ENCODE data around the gene KLF2.

KLF2 gene

DNA sequence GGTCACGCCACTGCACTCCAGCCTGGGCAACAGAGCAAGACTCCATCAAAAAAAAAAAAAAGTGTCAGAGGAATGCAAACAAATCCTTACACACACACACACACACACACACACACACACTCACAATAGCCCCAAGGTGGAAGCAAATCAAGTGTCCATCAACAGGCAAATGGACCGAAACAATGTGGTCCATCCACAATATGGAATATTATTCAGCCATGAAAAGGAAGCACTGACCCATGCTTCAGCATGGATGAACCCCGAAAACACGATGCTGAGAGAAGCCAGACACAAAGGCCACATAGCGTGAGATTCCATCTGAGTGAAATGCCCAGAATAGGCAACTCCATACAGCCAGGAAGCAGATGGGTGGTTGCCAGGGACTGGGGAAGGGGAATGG is 16.5 kb upstream of the KLF2 start:
- DNase-seq (ENCODE audit: low read depth in 3 of 3) = no peak

DNA sequence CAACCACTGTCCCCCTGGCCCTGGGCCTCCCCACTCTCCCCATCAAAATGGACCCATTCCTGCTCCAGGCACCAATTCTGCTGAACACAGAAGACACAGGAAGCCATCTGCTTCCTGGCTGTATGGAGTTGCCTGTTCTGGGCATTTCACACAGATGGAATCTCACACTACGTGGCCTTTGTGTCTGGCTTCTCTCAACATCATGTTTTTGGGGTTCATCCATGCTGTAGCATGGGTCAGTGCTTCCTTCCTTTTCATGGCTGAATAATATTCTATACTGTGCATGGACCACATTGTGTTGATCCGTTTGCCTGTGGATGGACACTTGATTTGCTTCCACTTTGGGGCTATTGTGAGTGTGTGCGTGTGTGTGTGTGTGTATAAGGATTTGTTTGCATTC is 15.0 kb upstream of the KLF2 start:
- DNase-seq (ENCODE audit: low read depth in 3 of 3) = no peak

DNA sequence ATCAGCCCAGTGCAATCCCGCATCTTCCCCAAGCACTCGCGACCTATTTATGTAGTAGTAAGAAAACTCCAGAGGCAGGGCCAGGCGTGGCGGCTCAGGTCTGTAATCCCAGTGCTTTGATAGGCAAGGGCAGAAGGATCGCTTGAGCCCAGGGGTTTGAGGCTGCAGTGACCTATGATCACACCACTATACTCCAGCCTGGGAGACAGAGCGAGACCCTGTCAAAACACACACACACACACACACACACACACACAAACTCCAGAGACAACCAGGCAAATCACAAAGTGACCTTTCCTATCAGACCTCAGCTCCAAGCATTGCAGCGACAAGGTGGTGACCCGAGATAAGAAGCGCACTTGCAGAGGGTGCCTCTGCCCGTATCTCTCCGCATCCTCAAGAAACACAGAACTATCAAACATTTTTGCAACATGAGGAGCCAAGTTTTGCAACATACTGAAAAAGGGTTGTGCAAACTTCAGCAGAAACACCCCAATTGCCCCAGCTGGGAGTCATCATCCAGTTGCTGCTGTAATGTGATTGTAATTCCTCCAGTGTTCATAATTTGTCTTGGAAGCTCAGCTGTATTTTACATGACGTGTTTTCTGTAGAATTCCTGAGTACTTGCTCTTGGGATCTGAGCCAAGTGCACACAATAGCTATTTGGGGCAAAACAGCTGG is 8.7 kb upstream of the KLF2 start:
- no peak for DNase-seq (ENCODE audit: low read depth in 3 of 3)

DNA sequence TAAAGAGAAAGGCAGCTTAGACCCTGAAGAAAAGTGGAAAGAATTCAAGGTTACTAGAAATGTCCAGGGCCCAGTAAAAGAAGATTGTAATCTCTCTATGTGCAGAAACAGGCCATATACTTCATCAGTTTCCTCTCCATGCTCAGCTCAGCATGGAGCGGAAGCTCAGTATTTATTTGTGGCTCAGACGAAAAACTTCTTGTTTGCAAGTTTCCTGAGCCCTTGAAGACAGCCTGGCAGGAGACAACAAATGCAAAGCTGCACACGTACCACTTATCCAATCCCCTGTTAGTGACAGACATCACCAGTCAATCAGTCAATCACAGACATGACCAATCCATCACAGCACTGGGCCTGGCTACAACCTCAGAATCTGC is 8.1 kb upstream of the KLF2 start:
- DNase-seq (ENCODE audit: low read depth in 3 of 3) = no peak

DNA sequence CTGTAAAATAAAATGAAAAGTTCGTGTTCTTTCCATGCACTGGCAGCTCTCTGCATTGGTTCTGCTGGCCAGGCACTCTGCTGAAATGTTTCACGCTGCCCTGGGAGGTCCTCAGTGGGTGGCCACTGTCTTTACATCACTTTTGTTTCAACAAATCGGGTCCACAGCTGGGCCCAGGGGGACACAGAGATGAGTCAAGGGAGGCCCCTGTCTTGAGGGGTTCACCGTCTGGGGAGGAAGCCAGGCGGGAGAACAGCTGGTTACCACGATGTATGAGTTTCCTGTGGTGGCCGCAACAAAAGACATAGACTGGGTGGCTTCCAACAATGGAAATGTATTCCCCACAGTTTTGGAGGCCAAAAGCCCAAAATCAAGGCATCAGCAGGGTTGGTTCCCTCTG is 5.1 kb upstream of the KLF2 start:
- DNase-seq (ENCODE audit: low read depth in 3 of 3) = no peak

DNA sequence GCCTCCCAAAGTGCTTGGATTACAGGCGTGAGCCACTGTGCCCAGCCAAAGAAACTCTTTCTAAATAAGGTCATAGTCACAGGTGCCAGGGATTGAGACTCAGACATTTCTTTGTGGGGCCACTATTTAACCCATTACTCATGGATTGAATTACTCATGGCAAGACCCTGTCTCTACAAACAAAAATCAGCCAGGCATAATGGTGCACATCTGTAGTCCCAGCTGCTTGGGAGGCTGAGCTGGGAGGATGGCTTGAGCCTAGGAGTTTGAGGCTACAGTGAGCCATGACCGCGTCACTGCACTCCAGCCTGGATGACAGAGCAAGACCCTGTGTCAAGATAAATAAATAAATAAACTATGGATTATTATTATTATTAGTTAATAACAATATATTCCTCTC is 3.6 kb upstream of the KLF2 start:
- no peak for DNase-seq (ENCODE audit: low read depth in 3 of 3)

DNA sequence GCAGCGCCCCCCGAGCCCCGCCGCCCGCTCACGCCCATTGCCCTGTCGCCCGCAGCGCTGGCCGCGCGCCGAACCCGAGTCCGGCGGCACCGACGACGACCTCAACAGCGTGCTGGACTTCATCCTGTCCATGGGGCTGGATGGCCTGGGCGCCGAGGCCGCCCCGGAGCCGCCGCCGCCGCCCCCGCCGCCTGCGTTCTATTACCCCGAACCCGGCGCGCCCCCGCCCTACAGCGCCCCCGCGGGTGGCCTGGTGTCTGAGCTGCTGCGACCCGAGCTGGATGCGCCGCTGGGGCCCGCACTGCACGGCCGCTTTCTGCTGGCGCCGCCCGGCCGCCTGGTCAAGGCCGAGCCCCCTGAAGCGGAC is 518 bp downstream of the KLF2 start:
- DNase-seq (ENCODE audit: low read depth in 3 of 3) = peak in 1 of 3 experiments; percentile 22

DNA sequence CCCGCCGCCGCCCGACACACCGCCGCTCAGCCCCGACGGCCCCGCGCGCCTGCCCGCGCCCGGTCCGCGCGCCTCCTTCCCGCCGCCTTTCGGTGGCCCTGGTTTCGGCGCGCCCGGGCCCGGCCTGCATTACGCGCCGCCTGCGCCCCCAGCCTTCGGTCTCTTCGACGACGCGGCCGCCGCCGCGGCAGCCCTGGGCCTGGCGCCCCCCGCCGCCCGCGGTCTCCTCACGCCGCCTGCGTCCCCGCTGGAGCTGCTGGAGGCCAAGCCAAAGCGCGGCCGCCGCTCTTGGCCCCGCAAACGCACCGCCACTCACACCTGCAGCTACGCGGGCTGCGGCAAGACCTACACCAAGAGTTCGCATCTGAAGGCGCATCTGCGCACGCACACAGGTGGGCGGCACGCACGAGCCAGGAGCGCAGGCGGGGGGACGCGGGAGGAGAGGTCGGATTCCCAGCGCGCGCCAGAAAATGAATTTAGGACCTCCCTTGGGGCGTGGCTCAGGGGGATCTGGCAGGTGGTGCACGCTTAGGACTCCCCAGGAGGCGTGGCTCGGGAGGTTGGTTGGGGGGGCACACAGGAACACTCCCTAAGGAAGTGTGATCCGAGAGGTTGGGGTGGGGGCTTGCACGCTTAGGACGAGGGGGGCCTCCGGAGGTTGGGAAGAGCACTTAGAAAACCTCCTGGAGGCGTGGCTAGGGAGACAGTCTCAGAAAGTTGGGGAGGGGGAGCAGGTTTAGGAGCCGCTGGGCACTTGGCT is 1.2 kb downstream of the KLF2 start:
- no peak for DNase-seq (ENCODE audit: low read depth in 3 of 3)

DNA sequence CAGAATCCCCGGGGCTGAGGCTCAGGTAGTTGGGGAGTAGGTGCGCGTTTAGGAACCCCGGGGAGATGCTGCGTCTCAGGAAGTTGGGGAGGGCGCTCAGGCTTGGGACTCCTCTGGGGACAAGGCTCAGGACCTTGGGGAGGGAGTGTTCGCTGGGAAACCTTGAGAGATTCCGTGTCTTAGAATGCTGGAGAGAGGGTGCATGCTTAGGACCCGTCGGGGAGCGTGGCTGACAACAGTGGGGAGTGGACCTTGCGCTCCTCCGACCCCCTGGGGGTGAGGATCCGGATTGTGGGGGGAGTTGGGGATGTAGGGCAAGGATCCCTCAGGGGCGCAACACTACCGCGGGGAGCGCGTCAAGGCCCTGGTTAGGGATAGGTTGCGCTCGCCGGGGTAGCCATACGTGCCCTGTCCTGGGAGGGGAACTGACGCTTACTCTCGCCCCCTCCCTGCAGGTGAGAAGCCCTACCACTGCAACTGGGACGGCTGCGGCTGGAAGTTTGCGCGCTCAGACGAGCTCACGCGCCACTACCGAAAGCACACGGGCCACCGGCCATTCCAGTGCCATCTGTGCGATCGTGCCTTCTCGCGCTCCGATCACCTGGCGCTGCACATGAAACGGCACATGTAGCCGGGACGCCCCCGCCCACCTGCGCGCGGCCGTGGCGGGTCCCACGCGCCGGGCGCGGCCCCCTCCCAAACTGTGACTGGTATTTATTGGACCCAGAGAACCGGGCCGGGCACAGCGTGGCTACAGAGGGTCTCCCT is 2.0 kb downstream of the KLF2 start:
- no peak for DNase-seq (ENCODE audit: low read depth in 3 of 3)

DNA sequence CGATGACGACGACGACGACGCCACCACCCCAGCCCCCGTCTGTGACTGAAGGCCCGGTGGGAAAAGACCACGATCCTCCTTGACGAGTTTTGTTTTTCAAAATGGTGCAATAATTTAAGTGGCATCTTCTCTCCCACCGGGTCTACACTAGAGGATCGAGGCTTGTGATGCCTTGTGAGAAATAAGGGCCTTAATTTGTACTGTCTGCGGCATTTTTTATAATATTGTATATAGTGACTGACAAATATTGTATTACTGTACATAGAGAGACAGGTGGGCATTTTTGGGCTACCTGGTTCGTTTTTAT is 2.5 kb downstream of the KLF2 start:
- no peak for DNase-seq (ENCODE audit: low read depth in 3 of 3)

DNA sequence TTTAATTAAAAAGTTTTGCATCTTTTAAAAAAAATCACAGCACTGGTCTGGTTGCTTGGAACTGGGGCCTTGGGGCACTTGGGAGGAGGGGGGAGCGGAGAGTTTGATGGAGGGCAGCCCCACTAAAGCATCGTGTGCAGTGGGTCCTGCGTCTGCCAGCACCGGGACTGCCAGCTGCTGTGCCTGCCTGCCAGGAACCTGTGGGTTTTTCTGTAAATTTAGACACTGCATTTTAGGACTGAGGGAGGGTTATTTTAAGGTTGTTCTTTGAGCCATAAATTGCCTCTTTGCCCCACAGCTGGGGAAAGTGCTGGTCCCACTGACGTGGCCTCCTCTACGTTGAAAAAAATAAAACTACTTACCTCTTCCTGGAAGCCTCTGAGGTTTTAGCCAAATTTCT is 2.9 kb downstream of the KLF2 start:
- no peak for DNase-seq (ENCODE audit: low read depth in 3 of 3)

DNA sequence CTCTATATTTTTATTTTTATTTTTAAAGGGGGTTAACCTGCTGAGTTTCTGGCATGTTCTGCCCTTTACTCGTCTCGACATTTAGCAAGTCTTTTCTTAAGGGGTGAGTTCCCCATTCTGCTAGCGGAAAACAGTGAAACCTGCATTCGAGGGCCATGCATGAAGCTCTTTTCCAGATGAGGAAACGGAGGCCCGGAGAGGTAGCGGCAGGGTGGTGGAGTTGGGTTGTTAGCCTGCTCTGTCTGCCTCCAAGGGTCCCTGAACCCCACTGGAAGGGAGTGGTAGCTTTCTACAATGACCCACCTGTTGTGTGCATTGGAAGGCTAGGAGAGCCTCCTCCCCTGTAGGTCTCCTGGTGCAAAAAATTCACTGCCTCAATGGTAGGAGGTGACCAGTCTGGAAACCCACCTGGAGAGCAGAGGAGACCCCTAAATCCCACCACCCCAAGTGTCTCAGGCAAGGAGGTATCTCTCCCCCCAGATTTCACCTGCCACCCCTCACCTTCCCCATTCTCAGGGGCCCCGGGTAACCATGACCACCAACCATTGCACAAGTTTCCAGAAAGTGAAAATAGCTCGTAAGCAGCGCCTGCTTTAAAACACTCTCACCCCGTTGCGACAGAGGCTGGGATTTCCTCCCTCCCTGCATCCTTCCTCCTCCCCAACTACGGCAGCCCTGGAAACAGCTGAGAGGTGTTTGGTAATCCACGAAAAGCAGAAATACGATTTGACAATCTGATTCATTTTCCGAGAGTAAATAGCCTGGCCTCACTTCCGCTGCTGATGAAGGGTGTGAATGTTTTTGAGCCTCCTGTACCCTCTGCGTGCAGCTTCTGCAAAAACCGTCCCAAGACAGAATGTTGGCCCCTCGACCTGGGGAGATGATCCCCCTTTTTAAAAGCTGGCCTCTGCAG is 3.5 kb downstream of the KLF2 start:
- no peak for DNase-seq (ENCODE audit: low read depth in 3 of 3)

DNA sequence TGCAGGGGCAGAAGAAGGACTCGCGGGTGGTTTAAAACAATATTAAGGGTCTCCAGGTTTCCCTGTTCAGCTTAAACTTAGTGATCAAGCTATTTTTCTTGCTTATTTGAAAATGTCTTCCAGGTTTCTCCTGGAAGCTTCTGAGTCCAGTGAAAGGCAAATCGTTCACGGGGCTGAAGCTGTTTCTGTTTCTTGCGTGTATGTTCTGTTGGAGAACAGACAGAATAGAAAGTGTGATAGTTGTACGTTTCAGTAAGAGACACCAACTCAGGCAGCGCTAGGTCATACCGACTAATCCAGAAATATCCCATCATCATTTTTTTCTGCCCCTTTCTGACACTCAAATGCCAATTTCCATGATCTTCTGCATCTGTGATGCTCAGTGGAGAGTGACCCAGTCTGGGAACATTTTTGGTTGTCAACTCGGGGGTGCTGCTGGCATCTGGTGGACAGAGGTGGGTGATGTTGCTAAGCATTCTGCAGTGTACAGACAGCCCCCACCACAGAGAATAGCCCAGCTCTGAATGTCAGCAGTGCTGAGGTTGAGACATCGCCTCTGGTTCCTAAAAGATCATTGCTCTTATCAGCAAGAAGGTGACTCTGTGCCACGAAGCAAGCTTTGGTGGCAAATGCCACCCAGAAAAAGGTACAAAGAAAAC is 4.3 kb downstream of the KLF2 start:
- no peak for DNase-seq (ENCODE audit: low read depth in 3 of 3)

DNA sequence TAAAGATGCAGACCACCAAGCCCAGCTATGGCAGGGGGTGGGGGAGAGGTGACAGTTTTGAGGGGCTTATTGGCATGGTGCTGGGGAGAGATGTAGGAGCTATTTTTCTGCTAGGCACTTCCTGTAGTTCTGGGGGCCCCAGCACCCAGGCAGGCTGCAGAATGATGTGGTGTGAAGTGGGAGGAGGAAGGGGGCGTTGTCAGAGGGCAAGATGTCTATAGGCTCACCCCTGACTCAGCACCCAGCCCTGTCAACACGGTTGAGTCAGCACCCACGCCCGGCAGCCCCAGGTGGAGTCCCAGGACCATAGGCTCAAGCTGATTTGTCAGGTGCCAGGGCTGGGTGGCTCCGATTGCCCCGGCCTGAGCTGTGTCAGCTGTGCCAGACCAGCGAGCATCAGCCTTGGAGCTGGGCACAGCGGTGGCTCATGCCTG is 5.8 kb downstream of the KLF2 start:
- peak; percentile 72 to 93 (median 91) for DNase-seq (ENCODE audit: low read depth in 3 of 3)

DNA sequence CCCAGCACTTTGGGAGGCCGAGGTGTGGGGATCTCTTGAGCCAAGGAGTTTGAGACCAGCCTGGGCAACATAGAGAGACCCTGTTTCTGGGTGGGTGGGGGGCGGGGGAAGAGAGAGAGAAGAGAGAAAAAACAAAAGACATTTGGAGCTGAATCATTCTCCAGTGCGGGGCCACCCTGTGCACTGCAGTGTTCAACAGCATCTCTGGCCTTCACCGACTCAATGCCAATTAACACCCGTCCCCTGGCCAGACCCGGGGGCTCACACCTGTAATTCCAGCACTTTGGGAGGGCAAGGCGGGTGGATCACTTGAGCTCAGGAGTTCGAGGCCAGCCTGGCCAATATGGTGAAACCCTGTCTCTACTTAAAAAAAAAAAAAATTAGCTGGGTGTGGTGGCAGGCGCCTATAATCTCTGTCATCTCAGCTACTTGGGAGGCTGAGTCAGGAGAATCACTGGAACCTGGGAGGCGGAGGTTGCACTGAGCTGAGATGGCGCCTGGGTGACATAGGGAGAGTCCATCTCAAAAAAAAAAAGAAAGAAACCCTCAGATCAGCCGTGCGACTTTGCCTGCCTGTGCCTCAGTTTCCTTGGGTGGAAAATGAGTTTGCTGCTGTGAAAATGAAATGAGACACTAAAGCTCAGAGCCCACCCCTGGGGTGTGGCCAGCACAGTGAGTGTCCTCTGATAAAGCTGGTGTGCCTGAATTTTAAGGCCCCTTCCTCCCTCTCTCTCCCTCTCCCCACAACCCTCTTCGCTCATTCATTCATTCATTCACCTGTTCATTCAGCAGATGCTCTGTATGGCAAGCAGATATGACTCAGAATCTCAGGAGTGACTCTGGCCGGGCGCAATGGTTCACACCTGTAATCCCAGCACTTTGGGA is 6.4 kb downstream of the KLF2 start:
- no peak for DNase-seq (ENCODE audit: low read depth in 3 of 3)

DNA sequence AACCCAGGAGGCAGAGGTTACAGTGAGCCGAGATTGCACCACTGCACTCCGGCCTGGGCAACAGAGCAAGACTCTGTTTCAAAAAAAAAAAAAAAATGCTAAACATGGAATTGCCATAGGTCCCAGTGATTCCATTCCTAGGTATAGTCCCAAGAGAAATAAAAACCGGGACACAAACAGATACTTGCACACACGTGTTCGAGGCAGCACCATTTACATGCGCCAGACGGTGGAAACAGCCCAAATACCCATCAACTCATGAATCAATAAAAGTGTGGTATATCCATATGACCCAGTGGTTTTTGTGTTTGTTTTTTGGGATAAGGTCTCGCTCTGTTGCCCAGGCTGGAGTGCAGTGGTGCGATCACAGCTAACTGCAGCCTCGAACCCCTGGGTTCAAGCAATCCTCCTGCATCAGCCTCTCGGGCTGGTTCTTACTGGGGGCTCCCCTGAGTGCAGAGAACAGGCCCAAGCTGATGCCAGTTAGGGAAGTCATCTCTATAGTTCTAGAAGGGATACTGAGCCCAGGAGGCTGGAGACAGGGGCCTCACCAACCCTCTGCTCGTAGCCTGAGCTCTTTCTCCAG is 8.5 kb downstream of the KLF2 start:
- no peak for DNase-seq (ENCODE audit: low read depth in 3 of 3)

DNA sequence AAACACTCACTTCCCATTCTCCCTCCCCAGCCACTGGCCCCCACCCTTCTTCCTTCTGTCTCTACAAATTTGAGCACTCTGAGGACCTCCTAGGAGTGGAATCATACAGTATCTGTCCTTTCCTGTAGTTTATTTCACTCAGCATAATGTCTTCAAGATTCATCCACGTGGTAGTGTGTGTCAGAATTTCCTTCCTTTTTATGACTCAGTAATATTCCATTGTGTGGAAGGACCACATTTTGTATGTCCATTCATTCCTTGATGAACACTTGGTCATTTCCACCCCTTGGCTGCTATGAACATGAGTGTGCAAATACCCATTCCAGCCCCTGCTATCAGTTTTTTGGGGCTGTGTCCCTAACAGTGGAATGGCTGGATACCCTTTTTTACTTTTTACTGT is 9.8 kb downstream of the KLF2 start:
- DNase-seq (ENCODE audit: low read depth in 3 of 3) = no peak

DNA sequence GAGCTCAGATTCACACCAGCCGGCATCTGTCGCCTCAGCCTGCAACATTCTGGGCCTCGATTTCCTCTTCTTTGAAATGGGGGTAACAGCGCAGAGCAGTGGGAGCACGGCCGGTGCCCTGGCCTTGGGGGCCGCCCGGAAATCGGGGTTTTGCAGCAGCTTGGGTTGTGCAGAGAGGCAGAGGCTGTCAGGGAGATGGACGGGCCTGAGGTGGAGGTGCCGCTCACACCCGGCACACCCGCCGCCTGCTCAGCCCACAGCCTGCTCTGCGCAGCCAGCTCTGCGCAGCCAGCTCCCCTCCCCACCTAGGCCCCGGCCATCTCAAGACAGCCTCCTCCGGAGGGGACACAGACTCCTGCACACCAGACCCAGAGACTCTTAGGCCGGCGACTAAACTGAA is 10.6 kb downstream of the KLF2 start:
- DNase-seq (ENCODE audit: low read depth in 3 of 3) = no peak

DNA sequence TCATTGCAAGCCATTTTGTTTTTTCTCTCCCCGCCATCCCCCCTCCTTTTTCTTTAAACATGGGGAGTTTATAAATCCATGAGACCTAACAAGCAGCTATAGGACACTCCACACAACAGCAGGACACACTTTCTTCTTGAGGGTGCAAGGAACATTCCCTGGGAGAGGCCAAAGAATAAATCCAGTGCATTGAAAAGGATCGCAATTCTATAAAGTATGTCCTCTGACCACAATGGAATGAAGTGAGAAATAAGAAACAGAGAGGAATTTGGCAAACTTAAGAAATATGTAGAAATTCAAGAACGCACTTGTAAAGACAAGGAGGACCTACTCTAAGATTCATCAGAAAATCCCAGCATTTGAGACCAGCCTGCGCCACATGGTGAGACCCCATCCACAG is 11.9 kb downstream of the KLF2 start:
- no peak for DNase-seq (ENCODE audit: low read depth in 3 of 3)

DNA sequence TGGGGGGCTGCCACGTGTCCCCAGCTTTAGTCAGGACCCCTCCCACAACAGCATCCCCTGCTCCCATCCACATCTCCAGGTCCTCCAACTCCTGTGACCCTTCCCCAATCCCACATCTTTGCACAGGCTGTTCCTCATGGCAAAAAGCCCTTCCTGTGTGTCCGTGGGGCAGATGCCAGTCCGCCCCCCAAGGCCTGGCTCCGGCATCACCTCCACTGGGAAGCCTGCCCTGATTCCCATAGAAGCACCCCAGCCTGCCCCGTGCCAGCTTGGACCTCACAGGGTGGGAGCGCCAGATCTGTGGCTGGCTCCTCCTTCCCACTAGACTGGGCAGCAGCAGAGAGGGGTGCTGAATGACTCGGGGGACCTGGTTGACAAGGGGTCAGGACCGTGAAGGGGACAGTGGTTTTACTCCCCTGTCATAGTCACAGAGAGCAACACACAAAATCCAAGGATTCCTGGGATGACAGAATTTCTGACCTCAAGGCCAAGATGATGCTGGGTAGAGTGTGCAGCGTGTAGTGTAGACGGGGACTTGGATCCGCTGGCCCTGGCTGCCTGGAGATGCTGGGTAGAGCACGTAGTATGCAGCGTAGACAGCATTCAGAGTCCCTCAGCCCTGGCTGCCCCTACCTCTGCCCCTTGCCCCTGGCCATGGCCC is 13.3 kb downstream of the KLF2 start:
- DNase-seq (ENCODE audit: low read depth in 3 of 3) = no peak
